22Rv1 (cell line): ENCODE results near the gene SLC46A3.

Experiments used
- CTCF ChIP-seq: fragments of 450-650 bp; IDR thresholded peaks from 2 replicates; pipeline ENCODE4 v1.5.1; 2017; ENCODE audit warnings: mild to moderate bottlenecking
- ZFX ChIP-seq: fragments of 450-650 bp; IDR thresholded peaks from 2 replicates; pipeline ENCODE4 v1.6.1; 2017; ENCODE audit warnings: antibody characterized with exemption, borderline replicate concordance

GRCh38 chr13:28728642-28729041 lies 9.9 kb upstream of the SLC46A3 start:
- TF ChIP-seq CTCF, result no peak
- no peak for TF ChIP-seq ZFX
